ENCODE data around the gene HSPB2.
"Not testable (repeated sequence)": the region's sequence is repeated elsewhere in the genome, so short reads cannot be mapped to it uniquely, and the experiment has no call there.

HSPB2 gene

GRCh38 chr11:111916768-111917167, 4.2 kb downstream of the HSPB2 start:
- no peak for DNase-seq

- no peak for DNase-seq
Observed at GRCh38 chr11:111917312-111917711, 4.8 kb downstream of the HSPB2 start.

GRCh38 chr11:111917788-111918187, 5.3 kb downstream of the HSPB2 start:
- no peak for DNase-seq

- DNase-seq, result peak; percentile 60
Observed at GRCh38 chr11:111918390-111919256, 6.1 kb downstream of the HSPB2 start, which contains the start of gene C11orf52. Gene C11orf52, plus strand, starts transcription at chr11:111918913. Its CDS starts 60 bp downstream, at chr11:111918973.

GRCh38 chr11:111920908-111921307, 8.4 kb downstream of the HSPB2 start:
- DNase-seq, result no peak

- DNase-seq, result no peak
Observed at GRCh38 chr11:111921541-111922230, 9.2 kb downstream of the HSPB2 start.

GRCh38 chr11:111922803-111923202, 10.3 kb downstream of the HSPB2 start:
- peak; percentile 90 for DNase-seq

GRCh38 chr11:111923351-111923788, 10.8 kb downstream of the HSPB2 start:
- peak; percentile 84 for DNase-seq

GRCh38 chr11:111923951-111924350, 11.4 kb downstream of the HSPB2 start:
- DNase-seq, result no peak

- DNase-seq, result no peak
Observed at GRCh38 chr11:111925953-111926352, 13.4 kb downstream of the HSPB2 start.

GRCh38 chr11:111926505-111927391, 14.2 kb downstream of the HSPB2 start:
- DNase-seq, result peak; percentile 96

- no peak for DNase-seq
Observed at GRCh38 chr11:111930472-111930871, 17.9 kb downstream of the HSPB2 start.

GRCh38 chr11:111932611-111932950, 20.0 kb downstream of the HSPB2 start:
- no peak for DNase-seq

GRCh38 chr11:111933176-111933575, 20.6 kb downstream of the HSPB2 start:
- not testable (repeated sequence) for DNase-seq

GRCh38 chr11:111933872-111934271, 21.3 kb downstream of the HSPB2 start:
- peak; percentile 46 for DNase-seq

- DNase-seq, result no peak
Observed at GRCh38 chr11:111934306-111934705, 21.8 kb downstream of the HSPB2 start.

GRCh38 chr11:111935317-111936039, 22.9 kb downstream of the HSPB2 start:
- peak; percentile 13 for DNase-seq

- DNase-seq, result no peak
Observed at GRCh38 chr11:111936040-111936540, 23.6 kb downstream of the HSPB2 start.

GRCh38 chr11:111937461-111937769, 24.9 kb downstream of the HSPB2 start:
- DNase-seq, result no peak

- DNase-seq, result no peak
Observed at GRCh38 chr11:111937844-111938243, 25.3 kb downstream of the HSPB2 start.

- DNase-seq, result peak; percentile 50
Observed at GRCh38 chr11:111938687-111939160, 26.2 kb downstream of the HSPB2 start.

Data from fibroblast of skin of right quadriceps (primary cell).